HEK293 (cell line): Measurements from ENCODE around the gene DSP.

Experiments
- CTCF ChIA-PET: fragments of 350-600 bp; formaldehyde crosslinking; extraction: SDS; loops from one replicate; lab custom pipeline; 2021; ENCODE audit warnings: antibody characterized with exemption; lab: Yijun Ruan, JAX
- POLR2A ChIA-PET: fragments of 300-600 bp; formaldehyde crosslinking; extraction: SDS; loops from one replicate; lab custom pipeline; 2020; ENCODE audit warnings: antibody characterized with exemption, inconsistent platforms; lab: Yijun Ruan, JAX
- H3K27ac ChIP-seq: fragments of 200-500 bp; sonication (Bioruptor generic); 2 replicates; pipeline ENCODE4 v1.5.1; 2014; ENCODE audit warnings: low read depth, low read length, control low read depth, inconsistent platforms; ENCODE audit errors: extremely low read depth
- H3K36me3 ChIP-seq, 2 experiments: fragments of 200-500 bp in 1 of 2; sonication (Bioruptor generic) in 1 of 2; 1 replicate in 1 of 2; 2 replicates in 1 of 2; pipeline ENCODE4 v1.5.1; 2014 to 2017; ENCODE audit warnings: inconsistent platforms in 2 of 2, low read length in 2 of 2; ENCODE audit not compliant: control insufficient read depth in 2 of 2, insufficient read depth in 1 of 2
- H3K4me1 ChIP-seq: fragments of 200-500 bp; sonication (Bioruptor generic); 2 replicates; pipeline ENCODE4 v1.5.1; 2014; ENCODE audit warnings: mild to moderate bottlenecking, low read length, inconsistent platforms; ENCODE audit not compliant: control insufficient read depth, insufficient read depth
- H3K4me3 ChIP-seq: 2 replicates; pipeline ENCODE4 v1.5.1; 2011; ENCODE audit warnings: low read depth, mild to moderate bottlenecking, control low read depth, low read length, moderate library complexity
- H3K9me3 ChIP-seq: fragments of 200-500 bp; sonication (Bioruptor generic); 2 replicates; pipeline ENCODE4 v1.5.1; 2014; ENCODE audit warnings: low read depth, low read length, inconsistent platforms; ENCODE audit not compliant: control insufficient read depth, insufficient read depth
- GFI1B ChIP-seq: fragments of 450-650 bp; formaldehyde crosslinking; IDR thresholded peaks from 2 replicates; pipeline ENCODE4 v1.5.1; 2016; ENCODE audit warnings: missing biosample characterization, missing genetic modification characterization
- SETDB1 ChIP-seq: IDR thresholded peaks from one replicate; pipeline ENCODE4 v1.6.1; 2017; ENCODE audit warnings: mild to moderate bottlenecking, low read length, moderate library complexity, mixed read lengths; ENCODE audit not compliant: insufficient read length
- SP7 ChIP-seq: fragments of 450-650 bp; formaldehyde crosslinking; IDR thresholded peaks from 2 replicates; pipeline ENCODE4 v1.5.1; 2016; ENCODE audit warnings: missing biosample characterization, missing genetic modification characterization
- ZFP3 ChIP-seq: fragments of 450-650 bp; formaldehyde crosslinking; IDR thresholded peaks from 2 replicates; pipeline ENCODE4 v1.5.1; 2016; ENCODE audit warnings: low read depth, missing biosample characterization, missing genetic modification characterization
- ZFP69B ChIP-seq: fragments of 450-650 bp; formaldehyde crosslinking; IDR thresholded peaks from 2 replicates; pipeline ENCODE4 v1.5.1; 2016; ENCODE audit warnings: missing biosample characterization, missing genetic modification characterization
- ZNF221 ChIP-seq: fragments of 450-650 bp; formaldehyde crosslinking; IDR thresholded peaks from 2 replicates; pipeline ENCODE4 v1.5.1; 2017; ENCODE audit warnings: missing biosample characterization, missing genetic modification characterization, borderline replicate concordance
- ZNF302 ChIP-seq: fragments of 450-650 bp; formaldehyde crosslinking; IDR thresholded peaks from 2 replicates; pipeline ENCODE4 v1.5.1; 2016; ENCODE audit warnings: missing biosample characterization, missing genetic modification characterization, low read depth
- ZNF354C ChIP-seq: fragments of 450-650 bp; formaldehyde crosslinking; IDR thresholded peaks from 2 replicates; pipeline ENCODE4 v1.5.1; 2016; ENCODE audit warnings: missing biosample characterization, missing genetic modification characterization, low read depth, borderline replicate concordance
- ZNF416 ChIP-seq: fragments of 450-650 bp; formaldehyde crosslinking; IDR thresholded peaks from 2 replicates; pipeline ENCODE4 v1.5.1; 2016; ENCODE audit warnings: missing biosample characterization, missing genetic modification characterization
- ZNF510 ChIP-seq: fragments of 450-650 bp; formaldehyde crosslinking; IDR thresholded peaks from 2 replicates; pipeline ENCODE4 v1.5.1; 2018; ENCODE audit warnings: mild to moderate bottlenecking, missing genetic modification characterization, missing biosample characterization; ENCODE audit not compliant: insufficient replicate concordance
- ZNF561 ChIP-seq: fragments of 450-650 bp; IDR thresholded peaks from 2 replicates; pipeline ENCODE4 v1.5.1; 2018; ENCODE audit warnings: missing biosample characterization, missing genetic modification characterization, borderline replicate concordance
- ZNF571 ChIP-seq: fragments of 450-650 bp; formaldehyde crosslinking; IDR thresholded peaks from 2 replicates; pipeline ENCODE4 v1.5.0; 2017; ENCODE audit warnings: missing biosample characterization, missing genetic modification characterization
- ZNF600 ChIP-seq: fragments of 450-650 bp; formaldehyde crosslinking; IDR thresholded peaks from 2 replicates; pipeline ENCODE4 v1.5.1; 2016; ENCODE audit warnings: missing biosample characterization, missing genetic modification characterization
- ZNF623 ChIP-seq: fragments of 450-650 bp; formaldehyde crosslinking; IDR thresholded peaks from 2 replicates; pipeline ENCODE4 v1.5.1; 2016; ENCODE audit warnings: missing biosample characterization, missing genetic modification characterization
- ZNF664 ChIP-seq: fragments of 450-650 bp; formaldehyde crosslinking; IDR thresholded peaks from 2 replicates; pipeline ENCODE4 v1.5.1; 2016; ENCODE audit warnings: missing biosample characterization, missing genetic modification characterization
- TF ChIP-seq, protein P1 (sequence below): fragments of 450-650 bp; formaldehyde crosslinking; IDR thresholded peaks from 2 replicates; pipeline ENCODE4 v1.5.1; 2016; ENCODE audit warnings: missing biosample characterization, missing genetic modification characterization, borderline replicate concordance
- TF ChIP-seq, protein P2 (sequence below): fragments of 450-650 bp; formaldehyde crosslinking; IDR thresholded peaks from 2 replicates; pipeline ENCODE4 v1.5.1; 2016; ENCODE audit warnings: missing biosample characterization, missing genetic modification characterization
- TF ChIP-seq, protein P3 (sequence below): fragments of 450-650 bp; formaldehyde crosslinking; IDR thresholded peaks from 2 replicates; pipeline ENCODE4 v1.5.1; 2017; ENCODE audit warnings: missing biosample characterization, missing genetic modification characterization

The DSP gene

DNA sequence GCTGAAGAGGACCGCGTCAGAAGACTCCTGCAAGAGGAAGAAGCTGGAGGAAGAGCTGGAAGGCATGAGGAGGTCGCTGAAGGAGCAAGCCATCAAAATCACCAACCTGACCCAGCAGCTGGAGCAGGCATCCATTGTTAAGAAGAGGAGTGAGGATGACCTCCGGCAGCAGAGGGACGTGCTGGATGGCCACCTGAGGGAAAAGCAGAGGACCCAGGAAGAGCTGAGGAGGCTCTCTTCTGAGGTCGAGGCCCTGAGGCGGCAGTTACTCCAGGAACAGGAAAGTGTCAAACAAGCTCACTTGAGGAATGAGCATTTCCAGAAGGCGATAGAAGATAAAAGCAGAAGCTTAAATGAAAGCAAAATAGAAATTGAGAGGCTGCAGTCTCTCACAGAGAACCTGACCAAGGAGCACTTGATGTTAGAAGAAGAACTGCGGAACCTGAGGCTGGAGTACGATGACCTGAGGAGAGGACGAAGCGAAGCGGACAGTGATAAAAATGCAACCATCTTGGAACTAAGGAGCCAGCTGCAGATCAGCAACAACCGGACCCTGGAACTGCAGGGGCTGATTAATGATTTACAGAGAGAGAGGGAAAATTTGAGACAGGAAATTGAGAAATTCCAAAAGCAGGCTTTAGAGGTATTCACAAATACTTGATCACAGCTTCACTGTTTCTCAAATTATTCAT, 39.6 kb downstream of the DSP start:
- no peak overlapping the region for H3K27ac ChIP-seq
- TF ChIP-seq ZNF302 (tag by site-specific recombination) (no peak), ZNF623 (no peak), ZNF561 (tag by site-specific recombination) (no peak), ZNF221 (tag by site-specific recombination) (no peak), ZNF416 (tag by site-specific recombination) (no peak), ZNF664 (tag by site-specific recombination) (no peak), ZNF571 (tag by site-specific recombination) (no peak), ZNF354C (tag by site-specific recombination) (no peak), GFI1B (tag by site-specific recombination) (no peak), ZFP69B (tag by site-specific recombination) (no peak), ZNF510 (tag by site-specific recombination) (no peak)
- TF ChIP-seq, protein P1, sequence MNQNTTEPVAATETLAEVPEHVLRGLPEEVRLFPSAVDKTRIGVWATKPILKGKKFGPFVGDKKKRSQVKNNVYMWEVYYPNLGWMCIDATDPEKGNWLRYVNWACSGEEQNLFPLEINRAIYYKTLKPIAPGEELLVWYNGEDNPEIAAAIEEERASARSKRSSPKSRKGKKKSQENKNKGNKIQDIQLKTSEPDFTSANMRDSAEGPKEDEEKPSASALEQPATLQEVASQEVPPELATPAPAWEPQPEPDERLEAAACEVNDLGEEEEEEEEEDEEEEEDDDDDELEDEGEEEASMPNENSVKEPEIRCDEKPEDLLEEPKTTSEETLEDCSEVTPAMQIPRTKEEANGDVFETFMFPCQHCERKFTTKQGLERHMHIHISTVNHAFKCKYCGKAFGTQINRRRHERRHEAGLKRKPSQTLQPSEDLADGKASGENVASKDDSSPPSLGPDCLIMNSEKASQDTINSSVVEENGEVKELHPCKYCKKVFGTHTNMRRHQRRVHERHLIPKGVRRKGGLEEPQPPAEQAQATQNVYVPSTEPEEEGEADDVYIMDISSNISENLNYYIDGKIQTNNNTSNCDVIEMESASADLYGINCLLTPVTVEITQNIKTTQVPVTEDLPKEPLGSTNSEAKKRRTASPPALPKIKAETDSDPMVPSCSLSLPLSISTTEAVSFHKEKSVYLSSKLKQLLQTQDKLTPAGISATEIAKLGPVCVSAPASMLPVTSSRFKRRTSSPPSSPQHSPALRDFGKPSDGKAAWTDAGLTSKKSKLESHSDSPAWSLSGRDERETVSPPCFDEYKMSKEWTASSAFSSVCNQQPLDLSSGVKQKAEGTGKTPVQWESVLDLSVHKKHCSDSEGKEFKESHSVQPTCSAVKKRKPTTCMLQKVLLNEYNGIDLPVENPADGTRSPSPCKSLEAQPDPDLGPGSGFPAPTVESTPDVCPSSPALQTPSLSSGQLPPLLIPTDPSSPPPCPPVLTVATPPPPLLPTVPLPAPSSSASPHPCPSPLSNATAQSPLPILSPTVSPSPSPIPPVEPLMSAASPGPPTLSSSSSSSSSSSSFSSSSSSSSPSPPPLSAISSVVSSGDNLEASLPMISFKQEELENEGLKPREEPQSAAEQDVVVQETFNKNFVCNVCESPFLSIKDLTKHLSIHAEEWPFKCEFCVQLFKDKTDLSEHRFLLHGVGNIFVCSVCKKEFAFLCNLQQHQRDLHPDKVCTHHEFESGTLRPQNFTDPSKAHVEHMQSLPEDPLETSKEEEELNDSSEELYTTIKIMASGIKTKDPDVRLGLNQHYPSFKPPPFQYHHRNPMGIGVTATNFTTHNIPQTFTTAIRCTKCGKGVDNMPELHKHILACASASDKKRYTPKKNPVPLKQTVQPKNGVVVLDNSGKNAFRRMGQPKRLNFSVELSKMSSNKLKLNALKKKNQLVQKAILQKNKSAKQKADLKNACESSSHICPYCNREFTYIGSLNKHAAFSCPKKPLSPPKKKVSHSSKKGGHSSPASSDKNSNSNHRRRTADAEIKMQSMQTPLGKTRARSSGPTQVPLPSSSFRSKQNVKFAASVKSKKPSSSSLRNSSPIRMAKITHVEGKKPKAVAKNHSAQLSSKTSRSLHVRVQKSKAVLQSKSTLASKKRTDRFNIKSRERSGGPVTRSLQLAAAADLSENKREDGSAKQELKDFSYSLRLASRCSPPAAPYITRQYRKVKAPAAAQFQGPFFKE (tag by site-specific recombination) = no peak
- TF ChIP-seq, protein P2, sequence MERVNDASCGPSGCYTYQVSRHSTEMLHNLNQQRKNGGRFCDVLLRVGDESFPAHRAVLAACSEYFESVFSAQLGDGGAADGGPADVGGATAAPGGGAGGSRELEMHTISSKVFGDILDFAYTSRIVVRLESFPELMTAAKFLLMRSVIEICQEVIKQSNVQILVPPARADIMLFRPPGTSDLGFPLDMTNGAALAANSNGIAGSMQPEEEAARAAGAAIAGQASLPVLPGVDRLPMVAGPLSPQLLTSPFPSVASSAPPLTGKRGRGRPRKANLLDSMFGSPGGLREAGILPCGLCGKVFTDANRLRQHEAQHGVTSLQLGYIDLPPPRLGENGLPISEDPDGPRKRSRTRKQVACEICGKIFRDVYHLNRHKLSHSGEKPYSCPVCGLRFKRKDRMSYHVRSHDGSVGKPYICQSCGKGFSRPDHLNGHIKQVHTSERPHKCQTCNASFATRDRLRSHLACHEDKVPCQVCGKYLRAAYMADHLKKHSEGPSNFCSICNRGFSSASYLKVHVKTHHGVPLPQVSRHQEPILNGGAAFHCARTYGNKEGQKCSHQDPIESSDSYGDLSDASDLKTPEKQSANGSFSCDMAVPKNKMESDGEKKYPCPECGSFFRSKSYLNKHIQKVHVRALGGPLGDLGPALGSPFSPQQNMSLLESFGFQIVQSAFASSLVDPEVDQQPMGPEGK (tag by site-specific recombination) = no peak
- no peaks in the 10 kb centered on the region; the same call in 1 of the 2 replicates for H3K9me3 ChIP-seq
- POLR2A ChIA-PET = interaction anchor here (3.2 kb wide), 1 partner anchor 8 kb away, joined by 11 read pairs; the partner anchor contains the start of gene SNRNP48
- CTCF ChIA-PET = interaction anchor here (1.8 kb wide), 1 partner anchor 306 kb away, joined by 4 read pairs; no protein-coding TSS in a partner anchor
- no peak overlapping the region for H3K4me3 ChIP-seq
- no peaks in the 10 kb centered on the region for H3K4me1 ChIP-seq
- peaks cover 65 to 92% of the 10 kb centered on the region in 2 experiments for H3K36me3 ChIP-seq

DNA sequence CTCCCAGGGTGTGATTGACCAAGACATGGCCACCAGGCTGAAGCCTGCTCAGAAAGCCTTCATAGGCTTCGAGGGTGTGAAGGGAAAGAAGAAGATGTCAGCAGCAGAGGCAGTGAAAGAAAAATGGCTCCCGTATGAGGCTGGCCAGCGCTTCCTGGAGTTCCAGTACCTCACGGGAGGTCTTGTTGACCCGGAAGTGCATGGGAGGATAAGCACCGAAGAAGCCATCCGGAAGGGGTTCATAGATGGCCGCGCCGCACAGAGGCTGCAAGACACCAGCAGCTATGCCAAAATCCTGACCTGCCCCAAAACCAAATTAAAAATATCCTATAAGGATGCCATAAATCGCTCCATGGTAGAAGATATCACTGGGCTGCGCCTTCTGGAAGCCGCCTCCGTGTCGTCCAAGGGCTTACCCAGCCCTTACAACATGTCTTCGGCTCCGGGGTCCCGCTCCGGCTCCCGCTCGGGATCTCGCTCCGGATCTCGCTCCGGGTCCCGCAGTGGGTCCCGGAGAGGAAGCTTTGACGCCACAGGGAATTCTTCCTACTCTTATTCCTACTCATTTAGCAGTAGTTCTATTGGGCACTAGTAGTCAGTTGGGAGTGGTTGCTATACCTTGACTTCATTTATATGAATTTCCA, 43.9 kb downstream of the DSP start:
- CTCF ChIA-PET = interaction anchor here (1.0 kb wide), 1 partner anchor 474 kb away, joined by 4 read pairs; no protein-coding TSS in a partner anchor

More for the DNA sequence above, 43.9 kb downstream of the DSP start:
- Histone ChIP-seq H3K9me3 (no peaks in the 10 kb centered on the region), H3K4me1 (0 out of 2 replicates have a peak, but pooled peaks cover 4% of the 10 kb centered on the region), H3K4me3 (no peak overlapping the region), H3K27ac (no peak overlapping the region), H3K36me3 (peaks cover 22 to 49% of the 10 kb centered on the region in 2 experiments)
- no peak for TF ChIP-seq SP7
- TF ChIP-seq, protein P3, sequence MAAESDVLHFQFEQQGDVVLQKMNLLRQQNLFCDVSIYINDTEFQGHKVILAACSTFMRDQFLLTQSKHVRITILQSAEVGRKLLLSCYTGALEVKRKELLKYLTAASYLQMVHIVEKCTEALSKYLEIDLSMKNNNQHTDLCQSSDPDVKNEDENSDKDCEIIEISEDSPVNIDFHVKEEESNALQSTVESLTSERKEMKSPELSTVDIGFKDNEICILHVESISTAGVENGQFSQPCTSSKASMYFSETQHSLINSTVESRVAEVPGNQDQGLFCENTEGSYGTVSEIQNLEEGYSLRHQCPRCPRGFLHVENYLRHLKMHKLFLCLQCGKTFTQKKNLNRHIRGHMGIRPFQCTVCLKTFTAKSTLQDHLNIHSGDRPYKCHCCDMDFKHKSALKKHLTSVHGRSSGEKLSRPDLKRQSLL (tag by site-specific recombination) = peak; percentile 91
- TF ChIP-seq SETDB1 = peak; percentile 42
- TF ChIP-seq ZNF600 (tag by site-specific recombination) = 0 out of 2 replicates have a peak, but pooled peaks have one; percentile 20
- TF ChIP-seq ZFP3 (tag by site-specific recombination) = no peak
- POLR2A ChIA-PET = no interaction called here
